IMR-90 (cell line): Measurements from ENCODE around the gene CUL9. TPM values are rescaled to one million over a fixed set of nuclear protein-coding genes. Genes with fewer than 3 reads are reported as not detected.

ENCODE experiments used
- ATAC-seq: fragments of 200-7000 bp; cut with Tn5 transposase; 2 replicates; pipeline ENCODE4 v1.9.1; 2020; ENCODE audit warnings: low read depth, mild to moderate bottlenecking, moderate library complexity
- BruUV-seq: library from RNA; stranded (reverse); fragments of 400-500 nt; replicated peaks from 2 replicates; lab custom pipeline; 2021; lab: Mats Ljungman, UMichigan
- CTCF ChIA-PET: fragments of 300-600 bp; formaldehyde crosslinking; extraction: SDS; loops from one replicate; lab custom pipeline; 2021; ENCODE audit warnings: antibody characterized with exemption; lab: Yijun Ruan, JAX
- POLR2A ChIA-PET: fragments of 300-600 bp; sonication (Branson Sonifier 250); formaldehyde crosslinking; loops from one replicate; lab custom pipeline; 2022; ENCODE audit warnings: antibody characterized with exemption; ENCODE audit not compliant: unreplicated experiment; lab: Charles Lee
- DNase-seq: peaks from one replicate; pipeline ENCODE4 v3.0.0; 2013
- H2AFZ ChIP-seq: replicated peaks from 2 replicates; pipeline ENCODE3; 2013; ENCODE audit warnings: low read length, mild to moderate bottlenecking; ENCODE audit not compliant: poor library complexity
- H2AK5ac ChIP-seq: 2 replicates; pipeline ENCODE4 v1.6.1; 2013; ENCODE audit warnings: low read depth, low read length, inconsistent platforms
- H2AK9ac ChIP-seq: replicated peaks from 2 replicates; pipeline ENCODE3; 2013; ENCODE audit warnings: mild to moderate bottlenecking, low read depth, low read length, moderate library complexity; ENCODE audit not compliant: poor library complexity
- H2BK120ac ChIP-seq: 2 replicates; pipeline ENCODE4 v1.6.1; 2013; ENCODE audit warnings: low read depth, low read length, inconsistent platforms
- H2BK15ac ChIP-seq: 3 replicates; pipeline ENCODE4 v1.6.1; 2013; ENCODE audit warnings: low read depth, low read length, inconsistent platforms
- H2BK20ac ChIP-seq: 2 replicates; pipeline ENCODE4 v1.6.1; 2013; ENCODE audit warnings: low read depth, mild to moderate bottlenecking, inconsistent platforms, low read length, moderate library complexity
- H2BK5ac ChIP-seq: 2 replicates; pipeline ENCODE4 v1.6.1; 2013; ENCODE audit warnings: mild to moderate bottlenecking, low read depth, low read length, inconsistent platforms; ENCODE audit not compliant: poor library complexity, severe bottlenecking
- H3K14ac ChIP-seq: replicated peaks from 2 replicates; pipeline ENCODE4 v1.6.1; 2013; ENCODE audit warnings: low read depth, low read length, inconsistent platforms
- H3K18ac ChIP-seq: 2 replicates; pipeline ENCODE4 v1.6.1; 2013; ENCODE audit warnings: low read depth, low read length, control low read depth
- H3K23ac ChIP-seq: 2 replicates; pipeline ENCODE4 v1.6.1; 2013; ENCODE audit warnings: low read depth, low read length, inconsistent platforms
- H3K27ac ChIP-seq: 2 replicates; pipeline ENCODE4 v1.5.1; 2013; ENCODE audit warnings: mild to moderate bottlenecking, control low read depth, low read length; ENCODE audit not compliant: insufficient read depth
- H3K27me3 ChIP-seq: 2 replicates; pipeline ENCODE4 v1.6.1; 2013; ENCODE audit warnings: low read length; ENCODE audit not compliant: control insufficient read depth, insufficient read depth
- H3K36me3 ChIP-seq: 2 replicates; pipeline ENCODE4 v1.6.1; 2013; ENCODE audit warnings: low read length, mixed read lengths; ENCODE audit not compliant: control insufficient read depth, insufficient read depth
- H3K4ac ChIP-seq: 2 replicates; pipeline ENCODE4 v1.6.1; 2013; ENCODE audit warnings: low read depth, low read length, inconsistent platforms
- H3K4me1 ChIP-seq: 2 replicates; pipeline ENCODE4 v1.6.1; 2013; ENCODE audit warnings: low read length, mixed read lengths; ENCODE audit not compliant: control insufficient read depth, insufficient read depth
- H3K4me2 ChIP-seq: 2 replicates; pipeline ENCODE4 v1.6.1; 2013; ENCODE audit warnings: low read depth, mild to moderate bottlenecking, control low read depth, low read length, moderate library complexity
- H3K4me3 ChIP-seq: 2 replicates; pipeline ENCODE4 v1.5.1; 2013; ENCODE audit warnings: low read depth, mild to moderate bottlenecking, control low read depth, low read length, moderate library complexity; ENCODE audit not compliant: insufficient read depth
- H3K56ac ChIP-seq: 2 replicates; pipeline ENCODE4 v1.6.1; 2013; ENCODE audit warnings: low read length, inconsistent platforms; ENCODE audit not compliant: insufficient read depth; ENCODE audit errors: extremely low read depth
- H3K79me1 ChIP-seq, 2 experiments: 2 replicates each; pipeline ENCODE4 v1.6.1; 2013; ENCODE audit warnings: low read length in 2 of 2, inconsistent platforms in 1 of 2, low read depth in 1 of 2
- H3K9ac ChIP-seq: 2 replicates; pipeline ENCODE4 v1.6.1; 2013; ENCODE audit warnings: low read depth, low read length, control low read depth
- H3K9me1 ChIP-seq: 2 replicates; pipeline ENCODE4 v1.6.1; 2013; ENCODE audit warnings: low read length, inconsistent platforms; ENCODE audit not compliant: insufficient read depth
- H3K9me3 ChIP-seq: 2 replicates; pipeline ENCODE4 v1.6.1; 2013; ENCODE audit warnings: low read length; ENCODE audit not compliant: control insufficient read depth, insufficient read depth
- H4K20me1 ChIP-seq: 2 replicates; pipeline ENCODE4 v1.6.1; 2013; ENCODE audit warnings: low read length, inconsistent platforms; ENCODE audit not compliant: insufficient read depth
- H4K5ac ChIP-seq: 2 replicates; pipeline ENCODE4 v1.6.1; 2013; ENCODE audit warnings: mild to moderate bottlenecking, low read depth, low read length, control low read depth
- H4K8ac ChIP-seq, 2 experiments: 2 replicates each; pipeline ENCODE4 v1.6.1; 2013; ENCODE audit warnings: low read depth in 2 of 2, low read length in 2 of 2, control low read depth in 1 of 2, inconsistent platforms in 1 of 2
- H4K91ac ChIP-seq: 2 replicates; pipeline ENCODE4 v1.6.1; 2013; ENCODE audit warnings: low read depth, low read length, inconsistent platforms; ENCODE audit not compliant: insufficient read depth
- BHLHE40 ChIP-seq: fragments of 150-350 bp; IDR thresholded peaks from 2 replicates; pipeline ENCODE4 v1.6.1; 2016; ENCODE audit warnings: mild to moderate bottlenecking, low read depth, low read length
- CHD1 ChIP-seq: IDR thresholded peaks from 2 replicates; pipeline ENCODE4 v1.6.1; 2012; ENCODE audit warnings: low read depth, low read length, improper control_type of control experiment
- MAFK ChIP-seq: IDR thresholded peaks from 2 replicates; pipeline ENCODE4 v1.6.1; 2012; ENCODE audit warnings: low read depth, low read length, improper control_type of control experiment
- MAZ ChIP-seq: IDR thresholded peaks from 2 replicates; pipeline ENCODE4 v1.6.1; 2012; ENCODE audit warnings: low read depth, mild to moderate bottlenecking, low read length, improper control_type of control experiment, moderate library complexity, borderline replicate concordance
- MXI1 ChIP-seq: IDR thresholded peaks from 2 replicates; pipeline ENCODE4 v1.6.1; 2012; ENCODE audit warnings: low read depth, mild to moderate bottlenecking, low read length, moderate library complexity, borderline replicate concordance
- NFE2L2 ChIP-seq: fragments of 150-350 bp; IDR thresholded peaks from 2 replicates; pipeline ENCODE4 v1.6.1; 2016; ENCODE audit warnings: low read depth, mild to moderate bottlenecking, low read length
- POLR2A ChIP-seq: IDR thresholded peaks from 2 replicates; pipeline ENCODE4 v1.6.1; 2012; ENCODE audit warnings: mild to moderate bottlenecking, low read depth, low read length
- RFX5 ChIP-seq: IDR thresholded peaks from 2 replicates; pipeline ENCODE4 v1.8.0; 2012; ENCODE audit warnings: low read depth, mild to moderate bottlenecking, low read length, moderate library complexity
- SMC3 ChIP-seq: fragments of 150-350 bp; IDR thresholded peaks from 2 replicates; pipeline ENCODE4 v1.6.1; 2016; ENCODE audit warnings: low read depth, mild to moderate bottlenecking, antibody characterized with exemption, low read length, moderate library complexity
- WGBS, 2 experiments: methylation state at CpG; one replicate each; pipeline versions ENCODE4 v1.1.5 to v1.1.7; 2013; ENCODE audit warnings: missing lambda C conversion rate in 2 of 2; ENCODE audit not compliant: insufficient read length in 1 of 2; ENCODE audit errors: extremely low coverage in 2 of 2; 5-methylcytosine and 5-hydroxymethylcytosine counted together
- dilution Hi-C: fragments of 300-500 bp; cut with HindIII; formaldehyde crosslinking; loops from one replicate; pipeline ENCODE4 v1.14.3; 2018; ENCODE audit warnings: low sequenced_read_pairs; ENCODE audit not compliant: unreplicated experiment
- in situ Hi-C: fragments of 300-500 bp; cut with MboI; formaldehyde crosslinking; loops from 3 replicates; pipeline ENCODE4 v1.14.3; 2019; ENCODE audit warnings: low sequenced_read_pairs, inconsistent platforms, mixed read lengths
- intact Hi-C: fragments of 100-400 bp; cut with micrococcal nuclease; formaldehyde crosslinking; loops from 2 replicates; pipeline ENCODE4 v1.10.0; 2022
- polyA plus RNA-seq, 3 experiments: library from polyadenylated mRNA; depleted of rRNA; stranded (reverse); fragments of >200 nt; gene quantifications; 2 replicates each; pipeline ENCODE4 v1.2.3, GENCODE V29; 2012; ENCODE audit warnings: low replicate concordance in 1 of 3
- total RNA-seq: library from RNA; depleted of rRNA; stranded (reverse); fragments of >200 nt; gene quantifications from 2 replicates; pipeline ENCODE4 v1.2.3, GENCODE V29; 2012
- TF ChIP-seq, protein P1 (sequence below): fragments of 150-350 bp; IDR thresholded peaks from 2 replicates; pipeline ENCODE4 v1.6.1; 2017; ENCODE audit warnings: mild to moderate bottlenecking, antibody characterized with exemption, low read length, low read depth

CUL9 gene
- total and polyA plus RNA-seq, 2 of the 4 experiments (the other 2 are of a cell fraction): 7.7 to 19.5 TPM

DNA sequence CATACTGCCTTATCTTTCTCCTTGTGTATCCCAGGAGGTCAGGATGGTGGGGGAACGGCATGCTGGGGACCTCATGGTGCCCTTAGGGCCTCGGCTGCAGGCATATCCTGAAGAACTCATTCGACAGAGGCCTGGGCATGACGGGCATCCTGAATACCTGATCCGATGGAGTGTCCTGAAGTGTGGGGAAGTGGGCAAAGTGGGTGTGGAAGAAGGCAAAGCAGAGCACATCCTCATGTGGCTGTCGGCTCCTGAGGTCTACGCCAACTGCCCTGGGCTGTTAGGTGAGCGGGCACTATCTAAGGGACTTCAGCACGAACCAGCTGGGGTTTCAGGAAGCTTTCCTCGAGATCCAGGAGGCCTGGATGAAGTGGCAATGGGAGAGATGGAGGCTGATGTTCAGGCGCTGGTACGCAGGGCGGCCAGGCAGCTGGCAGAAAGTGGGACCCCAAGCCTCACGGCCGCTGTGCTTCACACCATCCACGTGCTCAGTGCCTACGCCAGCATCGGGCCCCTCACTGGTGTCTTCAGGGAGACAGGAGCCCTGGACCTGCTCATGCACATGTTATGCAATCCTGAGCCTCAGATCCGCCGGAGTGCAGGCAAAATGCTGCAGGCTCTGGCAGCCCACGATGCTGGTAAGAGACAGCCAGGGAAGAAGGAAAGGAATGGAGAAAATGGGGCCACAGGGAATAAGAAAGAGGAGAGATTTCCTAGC lies 2.4 kb downstream of the CUL9 start:
- Histone ChIP-seq H3K4me3 (no peak overlapping the region), H2BK5ac (no peak overlapping the region), H2AFZ (no peak overlapping the region), H3K14ac (no peak overlapping the region), H3K36me3 (peaks cover 45% of the 10 kb centered on the region), H2AK5ac (no peak overlapping the region), H3K23ac (no peak overlapping the region), H3K56ac (no peak overlapping the region), H3K9me1 (no peaks in the 10 kb centered on the region; the same call in 1 of the 2 replicates), H4K5ac (no peak overlapping the region), H3K18ac (no peak overlapping the region), H3K9ac (no peak overlapping the region), H4K91ac (no peak overlapping the region), H3K4me2 (no peak overlapping the region), H2BK15ac (no peak overlapping the region), H2BK120ac (no peak overlapping the region), H3K4ac (no peak overlapping the region), H3K27ac (no peak overlapping the region), H3K9me3 (no peaks in the 10 kb centered on the region), H4K20me1 (no peaks in the 10 kb centered on the region), H2AK9ac (no peak overlapping the region), H3K79me1 (peaks cover 10 to 36% of the 10 kb centered on the region in 2 experiments), H2BK20ac (no peak overlapping the region), H3K4me1 (peaks cover 2% of the 10 kb centered on the region), H3K27me3 (no peaks in the 10 kb centered on the region), H4K8ac (no peak overlapping the region)
- POLR2A ChIA-PET: no interaction called here
- DNase-seq (no peak), ATAC-seq (no peak)
- in situ Hi-C loops: no loop called here
- intact Hi-C loops: no loop called here
- no TSS peak for BruUV-seq
- WGBS, 2 experiments: 92% methylated on average over 2 of the region's 21 CpGs; no CpG with 5 or more reads in 1 of the 2 experiments
- TF ChIP-seq SMC3: no peak
- TF ChIP-seq MXI1: no peak
- no peak for TF ChIP-seq POLR2A
- no peak for TF ChIP-seq CHD1
- no peak for TF ChIP-seq MAFK
- no peak for TF ChIP-seq RFX5
- TF ChIP-seq MAZ: no peak
- TF ChIP-seq BHLHE40: no peak
- no peak for TF ChIP-seq NFE2L2
- TF ChIP-seq, protein P1, sequence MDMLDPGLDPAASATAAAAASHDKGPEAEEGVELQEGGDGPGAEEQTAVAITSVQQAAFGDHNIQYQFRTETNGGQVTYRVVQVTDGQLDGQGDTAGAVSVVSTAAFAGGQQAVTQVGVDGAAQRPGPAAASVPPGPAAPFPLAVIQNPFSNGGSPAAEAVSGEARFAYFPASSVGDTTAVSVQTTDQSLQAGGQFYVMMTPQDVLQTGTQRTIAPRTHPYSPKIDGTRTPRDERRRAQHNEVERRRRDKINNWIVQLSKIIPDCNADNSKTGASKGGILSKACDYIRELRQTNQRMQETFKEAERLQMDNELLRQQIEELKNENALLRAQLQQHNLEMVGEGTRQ: no peak
- CTCF ChIA-PET: no interaction called here
- dilution Hi-C loops: no loop called here
